ENCODE results near the gene DAB2IP.

DAB2IP gene

DNA sequence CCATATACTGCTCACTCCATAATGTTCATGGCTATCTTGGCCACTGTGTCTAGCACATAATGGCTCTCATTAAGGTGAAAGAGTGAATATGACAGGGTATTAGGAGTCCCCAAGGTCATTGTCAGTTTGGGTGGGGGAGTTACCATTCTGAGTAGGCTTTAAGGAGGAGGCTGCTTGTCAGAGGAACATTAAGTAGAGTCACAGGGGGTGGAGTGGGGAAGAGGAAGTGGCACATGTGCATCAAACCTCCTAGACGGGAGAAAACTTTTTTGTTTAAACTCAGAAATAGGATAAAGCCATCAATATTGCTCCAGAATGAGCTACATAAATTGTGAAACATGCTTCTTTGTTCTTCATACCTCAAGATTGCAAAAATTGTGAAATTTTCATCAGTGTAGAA lies 45.5 kb downstream of the DAB2IP start:
- Histone ChIP-seq H3K27ac (no peak overlapping the region), H3K9me3 (no peaks in the 10 kb centered on the region), H3K4me2 (peak overlapping the region; percentile 96), H3K27me3 (peaks cover 8% of the 10 kb centered on the region; the same call in 1 of the 2 replicates), H3K36me3 (no peaks in the 10 kb centered on the region), H3K9ac (no peak overlapping the region), H3K4me1 (peaks cover 73% of the 10 kb centered on the region), H3K4me3 (no peak overlapping the region), H4K20me1 (peaks cover 87% of the 10 kb centered on the region)
- no peak for TF ChIP-seq Cebpa-rat (IDR thresholded peaks at IDR 0.05)

DNA sequence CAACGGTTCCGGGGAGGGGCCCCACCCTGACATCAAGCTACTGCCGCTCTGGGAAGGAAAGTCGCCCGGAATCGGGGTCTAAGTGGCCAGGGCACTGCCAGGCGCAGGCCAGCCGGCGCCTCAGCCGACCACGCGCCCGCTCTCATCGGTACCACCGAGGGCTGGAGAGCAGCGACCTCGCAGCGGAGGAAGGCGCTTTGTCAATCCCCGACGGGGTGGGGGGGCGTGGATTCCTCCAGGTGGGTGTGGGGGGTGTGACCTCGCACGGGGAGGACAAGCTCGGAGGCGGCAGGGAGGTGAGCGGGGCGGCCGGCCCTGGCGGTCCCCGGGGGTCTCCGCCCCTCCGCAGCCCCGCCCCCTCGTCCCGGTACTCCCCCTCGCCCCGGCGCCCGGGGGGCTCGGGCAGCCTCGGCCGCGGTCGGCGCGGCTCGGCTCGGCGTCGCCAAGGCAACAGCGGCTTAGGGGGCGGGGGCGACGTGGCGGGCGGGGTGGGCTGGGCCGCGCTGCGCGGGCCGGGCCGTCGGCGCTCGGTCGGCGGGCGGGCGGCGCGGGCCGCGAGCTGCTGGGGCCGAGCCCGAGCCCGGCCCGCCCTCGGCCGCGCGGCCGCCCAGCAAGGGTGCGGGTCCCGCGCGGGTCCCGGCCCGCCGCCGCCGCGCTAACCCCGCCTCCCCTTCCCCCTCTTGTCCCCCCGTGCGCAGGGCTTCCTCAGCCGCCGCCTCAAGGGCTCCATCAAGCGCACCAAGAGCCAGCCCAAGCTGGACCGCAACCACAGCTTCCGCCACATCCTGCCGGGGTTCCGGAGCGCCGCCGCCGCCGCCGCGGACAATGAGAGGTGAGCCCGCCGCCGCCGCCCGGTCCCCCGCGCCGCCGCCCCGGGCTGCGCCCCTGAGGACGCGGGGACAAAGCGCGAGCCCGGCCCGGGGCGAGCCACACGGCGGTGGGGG lies 47.5 kb downstream of the DAB2IP start:
- Histone ChIP-seq H3K27ac (peak overlapping the region; percentile 93), H3K4me2 (peak overlapping the region; percentile 96), H3K9me3 (no peaks in the 10 kb centered on the region), H3K4me3 (peak overlapping the region; percentile 77), H3K9ac (peak overlapping the region; percentile 79), H3K4me1 (peaks cover 72% of the 10 kb centered on the region), H3K36me3 (no peaks in the 10 kb centered on the region), H3K27me3 (peaks cover 8% of the 10 kb centered on the region; the same call in 1 of the 2 replicates), H4K20me1 (peaks cover 87% of the 10 kb centered on the region)
- no peak for TF ChIP-seq Cebpa-rat (IDR thresholded peaks at IDR 0.05)

DNA sequence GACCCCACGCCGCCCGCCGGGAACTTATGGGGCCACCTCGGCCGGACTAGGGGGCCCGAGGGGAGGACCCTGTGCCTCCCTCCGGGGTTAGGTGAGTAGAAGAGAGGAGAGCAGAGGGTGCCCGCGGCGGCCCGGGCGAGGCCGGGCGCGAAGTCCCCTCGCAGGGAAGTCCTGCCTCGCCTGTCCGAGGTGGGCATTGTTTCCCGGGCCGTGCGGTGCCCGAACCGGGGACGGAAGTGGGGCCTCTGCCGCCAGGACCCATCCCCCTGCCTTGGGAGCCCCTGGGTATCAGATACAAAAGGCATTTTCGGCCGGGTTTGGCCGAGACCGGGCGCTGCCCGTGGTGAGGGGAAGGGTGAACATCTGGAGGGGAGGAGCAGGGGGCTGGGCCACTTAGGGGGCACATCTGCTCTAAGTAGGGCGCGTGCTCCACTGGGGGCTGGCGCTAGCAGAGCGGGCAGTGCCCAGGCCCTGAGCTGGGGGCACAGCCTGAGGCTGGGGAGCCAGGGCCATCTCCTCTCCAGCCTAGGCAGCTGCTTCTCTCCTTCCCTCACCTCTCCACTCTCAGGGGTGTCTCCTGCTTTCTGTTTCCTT lies 48.2 kb downstream of the DAB2IP start:
- Histone ChIP-seq H3K9ac (peak overlapping the region; percentile 79), H3K4me1 (peaks cover 76% of the 10 kb centered on the region), H3K36me3 (no peaks in the 10 kb centered on the region), H3K4me3 (peak overlapping the region; percentile 77), H3K27ac (peak overlapping the region; percentile 93), H3K9me3 (no peaks in the 10 kb centered on the region), H3K4me2 (peak overlapping the region; percentile 96), H4K20me1 (peaks cover 87% of the 10 kb centered on the region), H3K27me3 (peaks cover 8% of the 10 kb centered on the region; the same call in 1 of the 2 replicates)
- no peak for TF ChIP-seq Cebpa-rat (IDR thresholded peaks at IDR 0.05)

DNA sequence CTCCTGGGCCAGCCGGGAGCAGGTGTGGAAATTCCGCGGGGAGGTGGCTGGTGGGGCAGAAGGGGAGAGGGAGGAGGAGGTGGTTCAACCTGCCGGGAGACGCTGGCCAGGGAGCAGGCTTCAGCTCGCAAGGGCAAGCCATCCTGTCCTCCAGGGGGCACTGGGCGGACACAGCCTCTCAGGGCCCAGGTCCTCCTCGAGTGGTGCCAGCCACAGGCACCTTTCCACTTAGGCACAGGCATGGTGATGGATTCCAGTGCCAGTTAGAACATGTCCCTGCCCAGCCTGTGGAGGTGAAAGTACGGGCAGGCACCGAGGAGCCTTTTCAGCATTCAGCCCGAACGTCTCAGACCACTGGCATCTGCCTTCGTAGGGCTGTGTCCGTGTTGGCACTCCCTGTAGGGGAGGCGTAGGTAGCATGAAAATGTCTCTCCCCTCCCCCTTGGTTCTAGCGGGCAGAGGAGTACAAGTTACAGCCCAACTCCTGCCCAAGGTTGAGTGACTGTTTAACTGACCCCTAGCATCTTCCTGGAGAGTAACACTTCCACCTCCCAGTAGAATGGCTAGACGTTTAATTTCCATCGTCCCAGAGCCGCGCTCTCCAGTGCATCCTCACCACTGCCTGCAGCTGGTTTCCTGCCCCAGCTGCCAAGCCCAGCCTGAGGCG lies 48.9 kb downstream of the DAB2IP start:
- peak overlapping the region; percentile 96 for H3K4me2 ChIP-seq
- H3K27me3 ChIP-seq = peaks cover 8% of the 10 kb centered on the region; the same call in 1 of the 2 replicates
- H4K20me1 ChIP-seq = peaks cover 87% of the 10 kb centered on the region
- H3K36me3 ChIP-seq = no peaks in the 10 kb centered on the region
- TF ChIP-seq Cebpa-rat (IDR thresholded peaks at IDR 0.05) = no peak
- H3K4me3 ChIP-seq = peak overlapping the region; percentile 77
- H3K9ac ChIP-seq = peak overlapping the region; percentile 79
- peak overlapping the region; percentile 93 for H3K27ac ChIP-seq
- H3K4me1 ChIP-seq = peaks cover 82% of the 10 kb centered on the region
- H3K9me3 ChIP-seq = no peaks in the 10 kb centered on the region

DNA sequence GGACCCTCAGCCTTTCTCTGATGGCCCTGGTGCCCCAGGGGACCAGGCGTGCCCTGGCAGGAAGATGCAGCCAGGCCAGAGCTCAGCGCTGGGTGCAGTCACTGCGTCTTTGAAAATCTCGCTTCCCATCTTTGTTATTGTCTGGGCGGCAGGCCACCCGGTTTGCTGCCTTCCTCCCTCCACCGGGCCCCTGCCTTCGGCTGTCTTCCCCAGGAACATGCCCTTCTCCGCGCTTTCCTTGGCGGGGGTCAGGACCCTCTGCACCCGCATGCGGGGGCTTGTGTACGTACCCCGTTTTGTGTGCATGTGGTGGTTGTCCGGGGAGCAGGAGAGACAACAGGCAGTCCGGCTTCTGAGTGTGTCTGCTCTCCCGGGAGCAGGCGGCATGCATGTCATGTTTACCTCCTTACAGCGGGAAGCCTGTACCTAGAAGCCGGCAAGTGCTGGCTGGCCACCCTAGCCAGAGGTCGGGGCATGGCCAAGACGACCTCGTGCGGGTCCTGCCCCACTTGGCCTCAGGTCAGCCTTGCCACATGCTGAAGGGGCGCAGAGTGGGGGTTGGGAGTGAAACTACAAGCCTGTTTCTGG lies 49.5 kb downstream of the DAB2IP start:
- Histone ChIP-seq H3K27me3 (peaks cover 8% of the 10 kb centered on the region; the same call in 1 of the 2 replicates), H4K20me1 (peaks cover 87% of the 10 kb centered on the region), H3K27ac (peak overlapping the region; percentile 93), H3K9ac (peak overlapping the region; percentile 79), H3K4me2 (peak overlapping the region; percentile 96), H3K9me3 (no peaks in the 10 kb centered on the region), H3K4me3 (peak overlapping the region; percentile 77), H3K36me3 (no peaks in the 10 kb centered on the region), H3K4me1 (peaks cover 88% of the 10 kb centered on the region)
- TF ChIP-seq Cebpa-rat (IDR thresholded peaks at IDR 0.05) = no peak

DNA sequence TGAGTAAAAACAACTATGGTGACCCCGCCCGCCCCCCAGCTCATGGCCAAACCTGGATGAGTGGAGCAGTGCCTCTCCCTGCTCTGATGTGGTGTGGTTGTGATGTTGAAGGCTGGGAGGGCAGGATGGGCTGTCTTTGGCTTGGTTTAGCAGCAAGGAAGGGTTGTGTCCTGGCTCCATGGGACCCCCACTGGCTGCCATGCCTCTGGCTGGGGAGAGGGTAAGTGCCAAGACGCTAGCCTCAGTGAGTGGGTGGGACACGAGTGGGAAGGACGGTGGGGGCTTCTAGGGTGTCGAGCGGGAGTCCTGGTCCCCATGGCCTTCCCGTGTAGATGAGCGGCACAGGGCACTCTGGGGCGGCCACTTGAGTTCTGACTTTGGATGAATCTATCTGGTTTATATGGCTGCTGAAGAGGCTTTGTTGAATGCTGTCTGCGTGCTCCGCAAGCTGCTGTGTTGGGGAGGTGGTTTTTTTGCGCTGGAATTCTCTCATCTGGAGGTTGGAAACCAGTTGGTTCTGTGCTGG lies 50.4 kb downstream of the DAB2IP start:
- Histone ChIP-seq H3K4me2 (peak overlapping the region; percentile 96), H3K9me3 (no peaks in the 10 kb centered on the region), H3K4me3 (peak overlapping the region; percentile 77), H3K27me3 (peaks cover 8% of the 10 kb centered on the region; the same call in 1 of the 2 replicates), H3K27ac (peak overlapping the region; percentile 93), H4K20me1 (peaks cover 87% of the 10 kb centered on the region), H3K36me3 (no peaks in the 10 kb centered on the region), H3K9ac (peak overlapping the region; percentile 79), H3K4me1 (peaks cover 90% of the 10 kb centered on the region)
- no peak for TF ChIP-seq Cebpa-rat (IDR thresholded peaks at IDR 0.05)

DNA sequence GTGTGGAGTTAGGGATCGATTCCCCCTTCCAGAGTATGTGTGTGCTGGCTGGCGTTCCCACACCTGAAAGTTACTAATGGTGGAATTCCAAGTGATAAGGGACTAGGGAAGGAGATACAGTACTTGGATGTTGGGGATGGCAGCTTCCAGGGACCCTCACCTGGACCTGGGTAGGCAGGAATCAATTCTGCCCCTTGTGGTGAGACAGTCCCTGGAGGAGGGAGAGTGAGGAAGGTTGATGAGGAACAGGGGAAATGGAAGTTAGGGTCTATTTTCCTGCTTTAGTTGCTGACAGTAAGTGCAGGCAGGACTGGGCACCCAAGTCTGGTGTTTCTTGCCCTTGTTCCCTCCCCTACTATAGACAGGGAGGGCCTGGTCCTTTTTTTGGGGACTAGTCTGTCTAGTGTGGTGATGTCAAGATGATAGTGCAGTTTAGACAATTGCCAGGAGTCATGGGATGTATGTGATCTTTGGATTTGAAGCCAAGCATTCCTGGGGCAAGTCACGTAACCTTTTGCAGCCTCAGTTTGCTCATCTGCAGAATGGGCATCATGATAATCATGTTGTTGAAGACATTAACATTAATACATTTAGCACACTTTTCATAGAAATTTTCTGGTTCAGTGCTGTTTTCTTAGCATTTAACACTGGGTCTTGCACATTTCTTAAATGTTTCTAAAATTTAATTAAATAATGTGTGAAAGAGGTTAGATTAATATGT lies 51.7 kb downstream of the DAB2IP start:
- no peak for TF ChIP-seq Cebpa-rat (IDR thresholded peaks at IDR 0.05)
- no peak overlapping the region for H3K4me3 ChIP-seq
- H3K27ac ChIP-seq = no peak overlapping the region
- peaks cover 87% of the 10 kb centered on the region for H4K20me1 ChIP-seq
- H3K4me2 ChIP-seq = peak overlapping the region; percentile 96
- H3K27me3 ChIP-seq = no peaks in the 10 kb centered on the region
- H3K9me3 ChIP-seq = no peaks in the 10 kb centered on the region
- H3K9ac ChIP-seq = no peak overlapping the region
- H3K36me3 ChIP-seq = 0 out of 2 replicates have a peak, but pooled peaks cover under 1% of the 10 kb centered on the region
- peaks cover 90% of the 10 kb centered on the region for H3K4me1 ChIP-seq

DNA sequence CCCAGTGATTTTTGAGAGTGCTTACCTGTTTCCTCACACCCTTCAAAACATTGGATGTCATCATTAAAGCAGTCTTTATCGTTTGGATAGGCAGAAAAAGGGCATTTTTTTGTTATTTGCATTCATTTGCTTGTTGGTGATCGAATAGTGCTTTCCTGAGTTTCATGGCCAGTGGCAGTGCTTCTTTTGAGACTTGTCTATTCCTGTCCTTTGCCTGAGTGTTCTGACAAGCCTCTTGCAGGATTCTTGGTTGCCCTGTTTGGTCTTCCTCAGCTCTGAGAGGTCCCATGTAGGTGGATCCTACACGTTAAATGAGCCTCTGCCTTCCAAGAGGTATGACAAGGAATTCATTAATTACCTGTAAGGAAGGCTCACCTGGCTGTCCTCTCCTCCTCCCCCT lies 52.8 kb downstream of the DAB2IP start:
- no peaks in the 10 kb centered on the region for H3K27me3 ChIP-seq
- peaks cover 94% of the 10 kb centered on the region for H4K20me1 ChIP-seq
- no peak overlapping the region for H3K4me3 ChIP-seq
- H3K4me1 ChIP-seq = peaks cover 95% of the 10 kb centered on the region
- no peak for TF ChIP-seq Cebpa-rat (IDR thresholded peaks at IDR 0.05)
- no peaks in the 10 kb centered on the region for H3K9me3 ChIP-seq
- H3K9ac ChIP-seq = no peak overlapping the region
- 0 out of 2 replicates have a peak, but pooled peaks cover 4% of the 10 kb centered on the region for H3K36me3 ChIP-seq
- H3K27ac ChIP-seq = no peak overlapping the region
- H3K4me2 ChIP-seq = peak overlapping the region; percentile 42; the same call in 1 of the 2 replicates

Measured in BLaER1 (cell line).